ENCODE data around the gene MATN4. TPM values are rescaled to one million over a fixed set of nuclear protein-coding genes. Genes with fewer than 3 reads are reported as not detected.

MATN4 gene
- total RNA-seq, 1 donor from 2014 or later, result not detected

GRCh38 chr20:45292343-45292742 is 15.8 kb downstream of the MATN4 start:
- peak overlapping the region; percentile 75 for H3K4me3 Mint-ChIP-seq (ENCODE audit: low read depth)
- no peak for TF ChIP-seq CTCF (IDR thresholded peaks at IDR 0.05; ENCODE audit: unreplicated experiment)
- peaks cover 41% of the 10 kb centered on the region for H3K27me3 Mint-ChIP-seq
- no peak for DNase-seq (ENCODE audit: low spot score, unreplicated experiment)
- peaks cover 2% of the 10 kb centered on the region for H3K4me1 Mint-ChIP-seq (ENCODE audit: low read depth)
- no peak overlapping the region for H3K27ac Mint-ChIP-seq
- no peaks in the 10 kb centered on the region for H3K9me3 Mint-ChIP-seq (ENCODE audit: low read depth)
- no peaks in the 10 kb centered on the region for H3K36me3 Mint-ChIP-seq (ENCODE audit: insufficient read depth)

- Mint-ChIP-seq H3K36me3 (ENCODE audit: insufficient read depth) (no peaks in the 10 kb centered on the region), H3K9me3 (ENCODE audit: low read depth) (no peaks in the 10 kb centered on the region), H3K4me1 (ENCODE audit: low read depth) (peaks cover 2% of the 10 kb centered on the region), H3K4me3 (ENCODE audit: low read depth) (no peak overlapping the region), H3K27ac (no peak overlapping the region), H3K27me3 (peaks cover 44% of the 10 kb centered on the region)
- no peak for TF ChIP-seq CTCF (IDR thresholded peaks at IDR 0.05; ENCODE audit: unreplicated experiment)
- no peak for DNase-seq (ENCODE audit: low spot score, unreplicated experiment)
Measured at GRCh38 chr20:45291526-45291925, 16.6 kb downstream of the MATN4 start.

- no peak overlapping the region for H3K4me3 Mint-ChIP-seq (ENCODE audit: low read depth)
- peaks cover 44% of the 10 kb centered on the region for H3K27me3 Mint-ChIP-seq
- peak; percentile 83 for TF ChIP-seq CTCF (IDR thresholded peaks at IDR 0.05; ENCODE audit: unreplicated experiment)
- no peaks in the 10 kb centered on the region for H3K36me3 Mint-ChIP-seq (ENCODE audit: insufficient read depth)
- no peaks in the 10 kb centered on the region for H3K9me3 Mint-ChIP-seq (ENCODE audit: low read depth)
- H3K4me1 Mint-ChIP-seq (ENCODE audit: low read depth), result peaks cover 2% of the 10 kb centered on the region
- H3K27ac Mint-ChIP-seq, result no peak overlapping the region
- peak; percentile 70 for DNase-seq (ENCODE audit: low spot score, unreplicated experiment)
Measured at GRCh38 chr20:45290677-45291355, 17.3 kb downstream of the MATN4 start.

- Mint-ChIP-seq H3K27ac (no peak overlapping the region), H3K4me3 (ENCODE audit: low read depth) (no peak overlapping the region), H3K4me1 (ENCODE audit: low read depth) (peaks cover 2% of the 10 kb centered on the region), H3K27me3 (peaks cover 49% of the 10 kb centered on the region), H3K9me3 (ENCODE audit: low read depth) (no peaks in the 10 kb centered on the region), H3K36me3 (ENCODE audit: insufficient read depth) (no peaks in the 10 kb centered on the region)
- TF ChIP-seq CTCF (IDR thresholded peaks at IDR 0.05; ENCODE audit: unreplicated experiment), result no peak
- no peak for DNase-seq (ENCODE audit: low spot score, unreplicated experiment)
Measured at GRCh38 chr20:45289942-45290676, 18.0 kb downstream of the MATN4 start.

- Mint-ChIP-seq H3K4me3 (ENCODE audit: low read depth) (no peak overlapping the region), H3K4me1 (ENCODE audit: low read depth) (peaks cover 2% of the 10 kb centered on the region), H3K27me3 (peaks cover 49% of the 10 kb centered on the region), H3K9me3 (ENCODE audit: low read depth) (no peaks in the 10 kb centered on the region), H3K36me3 (ENCODE audit: insufficient read depth) (no peaks in the 10 kb centered on the region), H3K27ac (no peak overlapping the region)
- TF ChIP-seq CTCF (IDR thresholded peaks at IDR 0.05; ENCODE audit: unreplicated experiment), result no peak
- DNase-seq (ENCODE audit: low spot score, unreplicated experiment), result no peak
Measured at GRCh38 chr20:45288860-45289259, 19.2 kb downstream of the MATN4 start.
